Smooth muscle cell (in vitro differentiated cells): Measurements from ENCODE around the gene L3MBTL4. TPM values are rescaled to one million over a fixed set of nuclear protein-coding genes. Genes with fewer than 3 reads are reported as not detected.

Experiments used
- DNase-seq: peaks from one replicate; lab custom pipeline; 2025; ENCODE audit not compliant: unreplicated experiment; lab: John Stamatoyannopoulos, UW
- H2AFZ ChIP-seq: fragments of 200-600 bp; sonication (generic); 2 replicates; pipeline ENCODE4 v1.6.0; 2016; ENCODE audit warnings: antibody characterized with exemption, low read depth, mild to moderate bottlenecking
- H3F3A ChIP-seq: fragments of 200-600 bp; sonication (generic); 2 replicates; pipeline ENCODE4 v1.6.0; 2017; ENCODE audit warnings: antibody characterized with exemption, low read depth
- H3K27ac ChIP-seq: fragments of 200-600 bp; sonication (generic); 2 replicates; pipeline ENCODE4 v1.5.1; 2016; ENCODE audit warnings: low read depth, mild to moderate bottlenecking
- H3K27me3 ChIP-seq: fragments of 200-600 bp; sonication (generic); 2 replicates; pipeline ENCODE4 v1.6.1; 2016; ENCODE audit warnings: low read depth, mild to moderate bottlenecking
- H3K36me3 ChIP-seq: fragments of 200-600 bp; sonication (generic); 2 replicates; pipeline ENCODE4 v1.5.1; 2016; ENCODE audit warnings: low read depth
- H3K4me1 ChIP-seq: fragments of 200-600 bp; sonication (generic); 2 replicates; pipeline ENCODE4 v1.5.1; 2016; ENCODE audit warnings: low read depth
- H3K4me2 ChIP-seq: fragments of 200-600 bp; sonication (generic); 2 replicates; pipeline ENCODE4 v1.6.0; 2016; ENCODE audit warnings: mild to moderate bottlenecking
- H3K4me3 ChIP-seq: fragments of 200-600 bp; sonication (generic); 2 replicates; pipeline ENCODE4 v1.5.1; 2016; ENCODE audit warnings: mild to moderate bottlenecking
- H3K79me2 ChIP-seq: fragments of 200-600 bp; sonication (generic); 2 replicates; pipeline ENCODE4 v1.6.0; 2016; ENCODE audit warnings: low read depth, mild to moderate bottlenecking
- H3K9ac ChIP-seq: fragments of 200-600 bp; sonication (generic); 2 replicates; pipeline ENCODE4 v1.6.0; 2016; ENCODE audit warnings: low read depth
- H3K9me3 ChIP-seq: fragments of 200-600 bp; sonication (generic); replicated peaks from 2 replicates; pipeline ENCODE4 v1.5.1; 2016; ENCODE audit warnings: low read depth
- H4K20me1 ChIP-seq: fragments of 200-600 bp; sonication (generic); 2 replicates; pipeline ENCODE4 v1.6.0; 2016; ENCODE audit warnings: low read depth
- CTCF ChIP-seq: fragments of 200-600 bp; sonication (generic); IDR thresholded peaks from 2 replicates; pipeline ENCODE4 v1.5.1; 2017; ENCODE audit warnings: borderline replicate concordance, mild to moderate bottlenecking, antibody characterized with exemption; ENCODE audit not compliant: insufficient read depth, poor library complexity, severe bottlenecking
- WGBS: methylation state at CpG from one replicate; pipeline ENCODE4 v1.1.7; 2016; ENCODE audit warnings: low lambda C conversion rate; 5-methylcytosine and 5-hydroxymethylcytosine counted together
- polyA plus RNA-seq: library from polyadenylated mRNA; unstranded; fragments of >200 nt; fragmentation: Nextera tagmentation; extraction: Ambion mirVana; gene quantifications from 2 replicates; pipeline ENCODE4 v1.2.1, GENCODE V29; 2016
- total RNA-seq: library from RNA; depleted of rRNA; stranded (reverse); fragments of >200 nt; gene quantifications from 2 replicates; pipeline ENCODE4 v1.2.3, GENCODE V29; 2014

The L3MBTL4 gene
- total and polyA plus RNA-seq, 2 experiments from 2014 or later = 3.4 TPM; not detected in 1

GRCh38 chr18:6435731-6436130 is 21.0 kb upstream of the L3MBTL4 start:
- H3K36me3 ChIP-seq = no peaks in the 10 kb centered on the region
- no peaks in the 10 kb centered on the region for H4K20me1 ChIP-seq
- H3K4me1 ChIP-seq = no peaks in the 10 kb centered on the region
- H3K79me2 ChIP-seq = no peaks in the 10 kb centered on the region
- H3K4me3 ChIP-seq = no peak overlapping the region
- 79% methylated on average over 1 of the region's 1 CpG for WGBS
- TF ChIP-seq CTCF = no peak
- H3K4me2 ChIP-seq = no peak overlapping the region
- no peak overlapping the region for H3K27ac ChIP-seq
- H3K27me3 ChIP-seq = peaks cover 6% of the 10 kb centered on the region
- no peaks in the 10 kb centered on the region for H3K9me3 ChIP-seq
- no peak overlapping the region for H2AFZ ChIP-seq
- DNase-seq = no peak
- H3K9ac ChIP-seq = no peak overlapping the region
- H3F3A ChIP-seq = no peaks in the 10 kb centered on the region

- H3K4me1 ChIP-seq = no peaks in the 10 kb centered on the region
- H3K9ac ChIP-seq = no peak overlapping the region
- DNase-seq = no peak
- H3K27me3 ChIP-seq = peaks cover 6% of the 10 kb centered on the region
- no peak overlapping the region for H3K4me2 ChIP-seq
- no peaks in the 10 kb centered on the region for H3K9me3 ChIP-seq
- 82% methylated on average over 6 of the region's 6 CpGs for WGBS
- H3K79me2 ChIP-seq = no peaks in the 10 kb centered on the region
- H3K36me3 ChIP-seq = no peaks in the 10 kb centered on the region
- no peak for TF ChIP-seq CTCF
- no peak overlapping the region for H2AFZ ChIP-seq
- H3F3A ChIP-seq = no peaks in the 10 kb centered on the region
- H3K4me3 ChIP-seq = no peak overlapping the region
- no peak overlapping the region for H3K27ac ChIP-seq
- no peaks in the 10 kb centered on the region for H4K20me1 ChIP-seq
Measured at GRCh38 chr18:6434987-6435709, 20.4 kb upstream of the L3MBTL4 start.

GRCh38 chr18:6434481-6434880 is 19.8 kb upstream of the L3MBTL4 start:
- no peak overlapping the region for H3K9ac ChIP-seq
- H3K4me1 ChIP-seq = no peaks in the 10 kb centered on the region
- H3K79me2 ChIP-seq = no peaks in the 10 kb centered on the region
- H3K4me3 ChIP-seq = no peak overlapping the region
- peaks cover 6% of the 10 kb centered on the region for H3K27me3 ChIP-seq
- no peaks in the 10 kb centered on the region for H4K20me1 ChIP-seq
- 63% methylated on average over 5 of the region's 5 CpGs for WGBS
- H3K9me3 ChIP-seq = no peaks in the 10 kb centered on the region
- H2AFZ ChIP-seq = no peak overlapping the region
- no peak for TF ChIP-seq CTCF
- no peaks in the 10 kb centered on the region for H3K36me3 ChIP-seq
- DNase-seq = no peak
- no peak overlapping the region for H3K27ac ChIP-seq
- peak overlapping the region; percentile 62 for H3K4me2 ChIP-seq
- H3F3A ChIP-seq = no peaks in the 10 kb centered on the region

GRCh38 chr18:6431659-6432318 is 17.1 kb upstream of the L3MBTL4 start:
- H4K20me1 ChIP-seq = no peaks in the 10 kb centered on the region
- TF ChIP-seq CTCF = no peak
- H3K4me3 ChIP-seq = no peak overlapping the region
- 70% methylated on average over 19 of the region's 19 CpGs for WGBS
- H3K36me3 ChIP-seq = no peaks in the 10 kb centered on the region
- no peak overlapping the region for H3K4me2 ChIP-seq
- H3K9ac ChIP-seq = no peak overlapping the region
- no peaks in the 10 kb centered on the region for H3K27me3 ChIP-seq
- H3K79me2 ChIP-seq = no peaks in the 10 kb centered on the region
- no peak for DNase-seq
- H3F3A ChIP-seq = no peaks in the 10 kb centered on the region
- no peaks in the 10 kb centered on the region for H3K9me3 ChIP-seq
- H3K27ac ChIP-seq = no peak overlapping the region
- no peaks in the 10 kb centered on the region for H3K4me1 ChIP-seq
- H2AFZ ChIP-seq = no peak overlapping the region
